ENCODE measurements around the gene C1R.
"Not testable (repeated sequence)": the region's sequence is repeated elsewhere in the genome, so short reads cannot be mapped to it uniquely, and the experiment has no call there.

Gene C1R

GRCh38 chr12:7049973-7050372 is 42.3 kb downstream of the C1R start:
- in situ Hi-C loops (cut with MboI; ENCODE audit: low pct_unique_long_range_greater_than_20kb, low sequenced_read_pairs); DNase-seq: not testable (repeated sequence)

GRCh38 chr12:7049445-7049951 is 42.7 kb downstream of the C1R start:
- in situ Hi-C loops (cut with MboI; ENCODE audit: low pct_unique_long_range_greater_than_20kb, low sequenced_read_pairs); DNase-seq: not testable (repeated sequence)

GRCh38 chr12:7047306-7047705 is 44.9 kb downstream of the C1R start:
- in situ Hi-C loops (cut with MboI; ENCODE audit: low pct_unique_long_range_greater_than_20kb, low sequenced_read_pairs) = no loop called here
- peak; percentile 76 for DNase-seq

- in situ Hi-C loops (cut with MboI; ENCODE audit: low pct_unique_long_range_greater_than_20kb, low sequenced_read_pairs) = no loop called here
Measured at GRCh38 chr12:7046383-7047105, 45.7 kb downstream of the C1R start.

GRCh38 chr12:7045913-7046312 is 46.3 kb downstream of the C1R start:
- in situ Hi-C loops (cut with MboI; ENCODE audit: low pct_unique_long_range_greater_than_20kb, low sequenced_read_pairs) = no loop called here
- DNase-seq = no peak

More at GRCh38 chr12:7046383-7047105, 45.7 kb downstream of the C1R start:
- no peak for DNase-seq

- in situ Hi-C loops (cut with MboI; ENCODE audit: low pct_unique_long_range_greater_than_20kb, low sequenced_read_pairs) = no loop called here
Measured at GRCh38 chr12:7042842-7043241, 49.4 kb downstream of the C1R start.

GRCh38 chr12:7039403-7039802 is 52.8 kb downstream of the C1R start:
- DNase-seq = no peak
- in situ Hi-C loops (cut with MboI; ENCODE audit: low pct_unique_long_range_greater_than_20kb, low sequenced_read_pairs) = no loop called here

More at GRCh38 chr12:7042842-7043241, 49.4 kb downstream of the C1R start:
- peak; percentile 78 for DNase-seq

GRCh38 chr12:7038591-7038990 is 53.7 kb downstream of the C1R start:
- DNase-seq = no peak

GRCh38 chr12:7037411-7037810 is 54.8 kb downstream of the C1R start:
- in situ Hi-C loops (cut with MboI; ENCODE audit: low pct_unique_long_range_greater_than_20kb, low sequenced_read_pairs); DNase-seq: not testable (repeated sequence)

More at GRCh38 chr12:7038591-7038990, 53.7 kb downstream of the C1R start:
- in situ Hi-C loops (cut with MboI; ENCODE audit: low pct_unique_long_range_greater_than_20kb, low sequenced_read_pairs) = no loop called here

GRCh38 chr12:7035463-7035862 is 56.8 kb downstream of the C1R start:
- DNase-seq = no peak

GRCh38 chr12:7034464-7034863 is 57.8 kb downstream of the C1R start:
- DNase-seq = no peak
- in situ Hi-C loops (cut with MboI; ENCODE audit: low pct_unique_long_range_greater_than_20kb, low sequenced_read_pairs) = no loop called here

More at GRCh38 chr12:7035463-7035862, 56.8 kb downstream of the C1R start:
- in situ Hi-C loops (cut with MboI; ENCODE audit: low pct_unique_long_range_greater_than_20kb, low sequenced_read_pairs) = no loop called here

GRCh38 chr12:7032990-7033389 is 59.3 kb downstream of the C1R start:
- in situ Hi-C loops (cut with MboI; ENCODE audit: low pct_unique_long_range_greater_than_20kb, low sequenced_read_pairs) = no loop called here
- no peak for DNase-seq

GRCh38 chr12:7031306-7031705 is 60.9 kb downstream of the C1R start:
- no peak for DNase-seq
- in situ Hi-C loops (cut with MboI; ENCODE audit: low pct_unique_long_range_greater_than_20kb, low sequenced_read_pairs) = no loop called here
